OCI-LY1 (cell line): Measurements from ENCODE around the gene BDH1.

Experiments
- EZH2 ChIP-seq: fragments of 200-600 bp; sonication (generic), shearing (Covaris generic); IDR thresholded peaks from 2 replicates; pipeline ENCODE4 v1.8.0; 2017; ENCODE audit warnings: borderline replicate concordance, mixed run types, mild to moderate bottlenecking, antibody characterized with exemption, low read length, moderate library complexity, mixed read lengths
- TF ChIP-seq, protein P1 (sequence below): fragments of 200-600 bp; sonication (generic), shearing (Covaris generic); IDR thresholded peaks from 2 replicates; pipeline ENCODE4 v1.5.1; 2017; ENCODE audit warnings: mild to moderate bottlenecking, antibody characterized with exemption, low read length, moderate library complexity, mixed read lengths

DNA sequence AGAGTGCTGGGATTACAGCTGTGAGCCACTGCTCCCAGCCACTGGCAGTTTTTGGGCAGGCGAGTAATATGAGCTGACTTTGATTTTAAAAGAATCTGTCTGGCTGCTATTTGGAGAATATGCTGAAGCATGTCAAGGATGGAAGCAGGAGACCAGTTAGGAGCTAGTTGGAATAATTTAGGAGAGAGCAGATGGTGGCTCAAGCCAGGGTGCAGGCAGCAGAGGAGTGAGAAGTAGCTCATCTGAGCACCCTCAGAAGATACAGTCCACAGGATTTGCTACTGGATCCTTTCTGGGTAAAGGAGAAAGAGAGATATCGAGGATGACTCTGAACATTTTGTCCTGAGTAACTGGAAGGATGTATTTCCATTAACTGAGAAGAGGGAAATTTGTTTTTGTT, 30.4 kb upstream of the BDH1 start:
- TF ChIP-seq, protein P1, sequence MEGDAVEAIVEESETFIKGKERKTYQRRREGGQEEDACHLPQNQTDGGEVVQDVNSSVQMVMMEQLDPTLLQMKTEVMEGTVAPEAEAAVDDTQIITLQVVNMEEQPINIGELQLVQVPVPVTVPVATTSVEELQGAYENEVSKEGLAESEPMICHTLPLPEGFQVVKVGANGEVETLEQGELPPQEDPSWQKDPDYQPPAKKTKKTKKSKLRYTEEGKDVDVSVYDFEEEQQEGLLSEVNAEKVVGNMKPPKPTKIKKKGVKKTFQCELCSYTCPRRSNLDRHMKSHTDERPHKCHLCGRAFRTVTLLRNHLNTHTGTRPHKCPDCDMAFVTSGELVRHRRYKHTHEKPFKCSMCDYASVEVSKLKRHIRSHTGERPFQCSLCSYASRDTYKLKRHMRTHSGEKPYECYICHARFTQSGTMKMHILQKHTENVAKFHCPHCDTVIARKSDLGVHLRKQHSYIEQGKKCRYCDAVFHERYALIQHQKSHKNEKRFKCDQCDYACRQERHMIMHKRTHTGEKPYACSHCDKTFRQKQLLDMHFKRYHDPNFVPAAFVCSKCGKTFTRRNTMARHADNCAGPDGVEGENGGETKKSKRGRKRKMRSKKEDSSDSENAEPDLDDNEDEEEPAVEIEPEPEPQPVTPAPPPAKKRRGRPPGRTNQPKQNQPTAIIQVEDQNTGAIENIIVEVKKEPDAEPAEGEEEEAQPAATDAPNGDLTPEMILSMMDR: no peak
- no peak for TF ChIP-seq EZH2
